Measurements from ENCODE around the gene POLR2L.

- TF ChIP-seq POLR2AphosphoS5 (IDR thresholded peaks at IDR 0.05; ENCODE audit: low read depth, low read length) (no peak), TAF1 (IDR thresholded peaks at IDR 0.05; ENCODE audit: borderline replicate concordance, insufficient read depth, low read length) (no peak), SIN3A (IDR thresholded peaks at IDR 0.05; ENCODE audit: borderline replicate concordance, insufficient read depth, low read length) (no peak), REST (IDR thresholded peaks at IDR 0.05; ENCODE audit: insufficient read depth in 1 of 2, low read depth in 2 of 2, low read length in 2 of 2) (no peak), FOXP2 (optimal IDR thresholded peaks at IDR 0.05; ENCODE audit: borderline replicate concordance, extremely low read depth, extremely low read length, insufficient read depth) (no peak)
Observed at GRCh38 chr11:826227-826621, 16.1 kb downstream of the POLR2L start.
